Prostate gland (tissue), 2 donors: Measurements from ENCODE around the gene WDR91. TPM values are rescaled to one million over a fixed set of nuclear protein-coding genes. Genes with fewer than 3 reads are reported as not detected.

Source experiments
- DNase-seq: peaks from one replicate; pipeline ENCODE4 v3.0.0-alpha.2; 2019; ENCODE audit warnings: low spot score
- H3K27ac ChIP-seq, 2 donors: fragments of 200-600 bp; sonication (generic); 2 replicates each; pipeline ENCODE4 v1.5.1; 2017 to 2019
- H3K27me3 ChIP-seq: fragments of 200-600 bp; sonication (generic); replicated peaks from 2 replicates; pipeline ENCODE4 v1.5.1; 2019; ENCODE audit not compliant: insufficient read depth
- H3K36me3 ChIP-seq, 2 donors: fragments of 200-600 bp; sonication (generic); 1 replicate in 1 of 2; 2 replicates in 1 of 2; pipeline versions ENCODE4 v1.5.1 to v1.8.1; 2017 to 2019
- H3K4me1 ChIP-seq: fragments of 200-600 bp; sonication (generic); replicated peaks from 2 replicates; pipeline ENCODE4 v1.5.1; 2019
- H3K4me3 ChIP-seq, 2 donors: fragments of 200-600 bp; sonication (generic); 2 replicates each; pipeline ENCODE4 v1.5.1; 2017 to 2019
- H3K9me3 ChIP-seq: fragments of 200-600 bp; sonication (generic); 2 replicates; pipeline ENCODE4 v1.5.1; 2017
- POLR2A ChIP-seq: fragments of 450-650 bp; IDR thresholded peaks from one replicate; pipeline ENCODE4 v1.6.1; 2016; ENCODE audit warnings: antibody characterized with exemption, mild to moderate bottlenecking
- POLR2AphosphoS5 ChIP-seq: sonication (generic); formaldehyde crosslinking; IDR thresholded peaks from one replicate; pipeline ENCODE4 v1.6.1; 2017; ENCODE audit warnings: antibody characterized with exemption
- WGBS: methylation state at CpG from one replicate; pipeline ENCODE4 v1.1.5; 2018; 5-methylcytosine and 5-hydroxymethylcytosine counted together
- intact Hi-C: fragments of 100-400 bp; cut with DNase I; formaldehyde crosslinking; loops from one replicate; pipeline ENCODE4 v1.14.2; 2022
- total RNA-seq, 2 donors: library from RNA; depleted of rRNA; stranded (reverse); fragments of >200 nt; gene quantifications; one replicate each; pipeline ENCODE4 v1.1.0, GENCODE V29; 2016
- TF ChIP-seq, protein P1 (sequence below), 4 experiments: fragments of 200-600 bp in 2 of 4; fragments of 450-650 bp in 2 of 4; sonication (generic) in 2 of 4; IDR thresholded peaks; 1 replicate in 3 of 4; 2 replicates in 1 of 4; pipeline ENCODE4 v1.5.1; 2016 to 2019; ENCODE audit warnings: antibody characterized with exemption in 4 of 4, mild to moderate bottlenecking in 2 of 4, moderate library complexity in 2 of 4

Gene WDR91
- total RNA-seq, 2 donors from 2014 or later, result 13.6 to 49.1 TPM

GRCh38 chr7:135168001-135168400 is 43.3 kb downstream of the WDR91 start:
- no peak overlapping the region for H3K4me3 ChIP-seq
- no peak for DNase-seq

DNA sequence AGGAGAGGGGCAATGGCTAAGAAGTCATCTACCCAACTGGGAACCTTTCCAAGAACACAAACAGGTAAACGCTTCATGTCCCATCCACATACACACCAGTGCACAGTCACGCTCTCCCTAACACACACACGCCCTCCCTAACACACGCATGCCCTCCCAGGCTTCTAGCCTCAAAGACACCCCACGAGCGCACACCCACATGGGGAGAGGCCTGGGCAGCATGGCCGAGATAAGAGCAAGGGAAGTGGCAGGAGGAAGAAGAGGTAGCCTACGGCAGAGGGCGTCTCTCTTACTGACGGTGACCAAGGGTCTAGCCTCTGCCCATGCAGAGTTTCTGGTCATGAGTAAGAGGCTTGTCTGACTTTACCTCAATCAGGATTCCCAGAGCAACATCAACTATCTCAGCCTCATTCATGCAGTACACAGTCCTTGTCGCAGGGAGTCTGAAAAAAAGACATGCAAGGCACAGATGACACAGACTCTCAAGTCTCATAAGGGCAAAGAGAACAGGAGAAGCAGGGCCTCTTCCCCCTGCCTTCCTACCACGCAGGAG is 43.9 kb downstream of the WDR91 start:
- TF ChIP-seq, protein P1, sequence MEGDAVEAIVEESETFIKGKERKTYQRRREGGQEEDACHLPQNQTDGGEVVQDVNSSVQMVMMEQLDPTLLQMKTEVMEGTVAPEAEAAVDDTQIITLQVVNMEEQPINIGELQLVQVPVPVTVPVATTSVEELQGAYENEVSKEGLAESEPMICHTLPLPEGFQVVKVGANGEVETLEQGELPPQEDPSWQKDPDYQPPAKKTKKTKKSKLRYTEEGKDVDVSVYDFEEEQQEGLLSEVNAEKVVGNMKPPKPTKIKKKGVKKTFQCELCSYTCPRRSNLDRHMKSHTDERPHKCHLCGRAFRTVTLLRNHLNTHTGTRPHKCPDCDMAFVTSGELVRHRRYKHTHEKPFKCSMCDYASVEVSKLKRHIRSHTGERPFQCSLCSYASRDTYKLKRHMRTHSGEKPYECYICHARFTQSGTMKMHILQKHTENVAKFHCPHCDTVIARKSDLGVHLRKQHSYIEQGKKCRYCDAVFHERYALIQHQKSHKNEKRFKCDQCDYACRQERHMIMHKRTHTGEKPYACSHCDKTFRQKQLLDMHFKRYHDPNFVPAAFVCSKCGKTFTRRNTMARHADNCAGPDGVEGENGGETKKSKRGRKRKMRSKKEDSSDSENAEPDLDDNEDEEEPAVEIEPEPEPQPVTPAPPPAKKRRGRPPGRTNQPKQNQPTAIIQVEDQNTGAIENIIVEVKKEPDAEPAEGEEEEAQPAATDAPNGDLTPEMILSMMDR (IDR thresholded peaks at IDR 0.05), result no peak
- TF ChIP-seq POLR2A (no peak), POLR2AphosphoS5 (no peak)
- 78% methylated on average over 12 of the region's 12 CpGs for WGBS
- Histone ChIP-seq H3K27ac (peak overlapping the region in 1 of 2 donors; percentile 5), H3K4me1 (peaks cover 3% of the 10 kb centered on the region), H3K9me3 (no peaks in the 10 kb centered on the region), H3K36me3 (peaks cover 0 to 4% of the 10 kb centered on the region in 2 donors), H3K4me3 (no peak overlapping the region), H3K27me3 (no peaks in the 10 kb centered on the region)
- no peak for DNase-seq
- intact Hi-C loops, result loop anchor here (5.0 kb wide), 1 partner anchor 180 kb away; the partner anchor contains the start of gene AGBL3

More at GRCh38 chr7:135168001-135168400, 43.3 kb downstream of the WDR91 start:
- intact Hi-C loops, result loop anchor here (5.0 kb wide), 1 partner anchor 181 kb away; the partner anchor contains the start of gene AGBL3
- TF ChIP-seq POLR2A, result no peak
- TF ChIP-seq, protein P1 (IDR thresholded peaks at IDR 0.05), result no peak
- no peak for TF ChIP-seq POLR2AphosphoS5
- Histone ChIP-seq H3K4me1 (peaks cover 3% of the 10 kb centered on the region), H3K36me3 (peaks cover 0 to 4% of the 10 kb centered on the region in 2 donors), H3K9me3 (no peaks in the 10 kb centered on the region), H3K27ac (no peak overlapping the region), H3K27me3 (no peaks in the 10 kb centered on the region)
- 51% methylated on average over 9 of the region's 9 CpGs for WGBS

- Histone ChIP-seq H3K36me3 (peaks cover 0 to 4% of the 10 kb centered on the region in 2 donors), H3K4me3 (no peak overlapping the region), H3K27ac (no peak overlapping the region), H3K4me1 (peaks cover 3% of the 10 kb centered on the region), H3K27me3 (no peaks in the 10 kb centered on the region), H3K9me3 (no peaks in the 10 kb centered on the region)
- DNase-seq, result no peak
- intact Hi-C loops, result loop anchor here (5.0 kb wide), 1 partner anchor 179 kb away; the partner anchor contains the start of gene AGBL3
- WGBS, result 87% methylated on average over 18 of the region's 18 CpGs
- TF ChIP-seq, protein P1 (IDR thresholded peaks at IDR 0.05), result no peak
- TF ChIP-seq POLR2A (no peak), POLR2AphosphoS5 (no peak)
Measured at GRCh38 chr7:135166338-135166990, 44.9 kb downstream of the WDR91 start.

DNA sequence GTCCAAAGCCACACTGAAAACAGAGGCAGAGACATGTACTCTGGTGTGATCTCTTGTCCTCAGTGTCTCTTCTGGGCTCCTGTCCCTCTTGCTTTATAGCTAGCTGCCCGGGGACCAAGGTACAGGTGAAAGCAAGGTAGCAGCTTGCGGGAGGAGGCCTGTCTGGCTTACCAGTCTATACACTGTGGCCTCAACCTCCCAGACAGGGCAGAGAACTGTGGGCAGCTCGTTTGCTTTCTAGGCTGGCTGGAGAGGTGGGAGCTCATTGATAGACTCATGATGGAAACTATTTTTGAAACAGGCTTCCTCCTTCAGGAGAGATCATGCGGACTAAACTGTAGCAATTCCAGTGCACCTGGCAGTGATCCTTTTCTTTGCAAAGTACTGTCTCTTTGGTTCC is 45.5 kb downstream of the WDR91 start:
- 87% methylated on average over 4 of the region's 4 CpGs for WGBS
- intact Hi-C loops, result loop anchor here (5.0 kb wide), 1 partner anchor 179 kb away; the partner anchor contains the start of gene AGBL3
- TF ChIP-seq POLR2AphosphoS5 (no peak), POLR2A (no peak)
- TF ChIP-seq, protein P1 (IDR thresholded peaks at IDR 0.05), result no peak
- Histone ChIP-seq H3K27ac (no peak overlapping the region), H3K36me3 (peaks cover 0 to 4% of the 10 kb centered on the region in 2 donors), H3K9me3 (no peaks in the 10 kb centered on the region), H3K4me1 (peaks cover 3% of the 10 kb centered on the region), H3K4me3 (no peak overlapping the region), H3K27me3 (no peaks in the 10 kb centered on the region)
- no peak for DNase-seq
